Activated CD4-positive, alpha-beta T cell treated with anti-CD3 and anti-CD28 coated beads, Interleukin-2, amount 10 ng/mL, durations not matched to agents 24 days and 14 days (primary cell): Measurements from ENCODE around the gene TEX53. TPM values are rescaled to one million over a fixed set of nuclear protein-coding genes. Genes with fewer than 3 reads are reported as not detected.

Experiments used
- DNase-seq: peaks from one replicate; pipeline ENCODE4 v3.0.0; 2022
- H3K27ac Mint-ChIP-seq: one replicate; pipeline ENCODE4 v1.8.0; 2022; ENCODE audit warnings: mild to moderate bottlenecking, mixed read lengths
- H3K27me3 Mint-ChIP-seq: one replicate; pipeline ENCODE4 v1.8.0; 2022; ENCODE audit warnings: mixed read lengths
- H3K36me3 Mint-ChIP-seq: one replicate; pipeline ENCODE4 v1.8.0; 2022; ENCODE audit warnings: low read depth, mild to moderate bottlenecking, mixed read lengths
- H3K4me1 Mint-ChIP-seq: one replicate; pipeline ENCODE4 v1.8.0; 2021; ENCODE audit warnings: mixed read lengths
- H3K4me3 Mint-ChIP-seq: one replicate; pipeline ENCODE4 v1.8.0; 2022; ENCODE audit warnings: mild to moderate bottlenecking, moderate library complexity, mixed read lengths
- H3K9me3 Mint-ChIP-seq: one replicate; pipeline ENCODE4 v1.8.0; 2021; ENCODE audit warnings: mixed read lengths
- intact Hi-C: fragments of 100-400 bp; cut with micrococcal nuclease; formaldehyde crosslinking; loops from one replicate; pipeline ENCODE4 v1.15.1; 2023
- total RNA-seq: library from RNA; stranded (reverse); gene quantifications from 2 replicates; pipeline ENCODE4 v1.2.3, GENCODE V29; 2022

Gene TEX53
- total RNA-seq, 1 donor from 2014 or later, result not detected

- H3K4me3 Mint-ChIP-seq, result no peak overlapping the region
These were observed 14.6 kb downstream of the TEX53 start for GRCh38 chr9:114643001-114643400.

GRCh38 chr9:114641967-114642366 is 15.6 kb downstream of the TEX53 start:
- Mint-ChIP-seq H3K4me3 (no peak overlapping the region), H3K9me3 (no peaks in the 10 kb centered on the region), H3K27me3 (no peaks in the 10 kb centered on the region), H3K4me1 (peaks cover 2% of the 10 kb centered on the region), H3K36me3 (peaks cover 64% of the 10 kb centered on the region), H3K27ac (no peak overlapping the region)
- no peak for DNase-seq
- intact Hi-C loops, result no loop called here

More at GRCh38 chr9:114643001-114643400, 14.6 kb downstream of the TEX53 start:
- intact Hi-C loops, result no loop called here
- no peaks in the 10 kb centered on the region for H3K27me3 Mint-ChIP-seq
- peaks cover 67% of the 10 kb centered on the region for H3K36me3 Mint-ChIP-seq
- peaks cover 2% of the 10 kb centered on the region for H3K4me1 Mint-ChIP-seq
- H3K27ac Mint-ChIP-seq, result no peak overlapping the region
- no peaks in the 10 kb centered on the region for H3K9me3 Mint-ChIP-seq
- no peak for DNase-seq

- intact Hi-C loops, result no loop called here
- Mint-ChIP-seq H3K9me3 (no peaks in the 10 kb centered on the region), H3K27ac (no peak overlapping the region), H3K36me3 (peaks cover 50% of the 10 kb centered on the region), H3K4me3 (no peak overlapping the region), H3K4me1 (peaks cover 2% of the 10 kb centered on the region), H3K27me3 (no peaks in the 10 kb centered on the region)
- DNase-seq, result no peak
These were observed 19.2 kb downstream of the TEX53 start for GRCh38 chr9:114638404-114638803.

- Mint-ChIP-seq H3K4me1 (no peaks in the 10 kb centered on the region), H3K27ac (no peak overlapping the region), H3K36me3 (peaks cover 51% of the 10 kb centered on the region), H3K27me3 (no peaks in the 10 kb centered on the region), H3K9me3 (no peaks in the 10 kb centered on the region), H3K4me3 (no peak overlapping the region)
- DNase-seq, result no peak
- intact Hi-C loops, result no loop called here
These were observed 23.2 kb downstream of the TEX53 start for GRCh38 chr9:114634387-114634786.

GRCh38 chr9:114633438-114634089 is 24.0 kb downstream of the TEX53 start:
- Mint-ChIP-seq H3K36me3 (peaks cover 49% of the 10 kb centered on the region), H3K4me1 (no peaks in the 10 kb centered on the region), H3K27me3 (no peaks in the 10 kb centered on the region), H3K27ac (no peak overlapping the region), H3K9me3 (no peaks in the 10 kb centered on the region), H3K4me3 (no peak overlapping the region)
- no peak for DNase-seq
- intact Hi-C loops, result no loop called here

GRCh38 chr9:114631166-114631565 is 26.4 kb downstream of the TEX53 start:
- DNase-seq, result no peak
- peaks cover 50% of the 10 kb centered on the region for H3K36me3 Mint-ChIP-seq
- H3K27me3 Mint-ChIP-seq, result no peaks in the 10 kb centered on the region
- H3K9me3 Mint-ChIP-seq, result no peaks in the 10 kb centered on the region
- intact Hi-C loops, result no loop called here
- H3K4me1 Mint-ChIP-seq, result no peaks in the 10 kb centered on the region
- no peak overlapping the region for H3K4me3 Mint-ChIP-seq
- no peak overlapping the region for H3K27ac Mint-ChIP-seq

GRCh38 chr9:114629563-114630090 is 28.0 kb downstream of the TEX53 start:
- H3K9me3 Mint-ChIP-seq, result no peaks in the 10 kb centered on the region
- intact Hi-C loops, result no loop called here
- H3K27me3 Mint-ChIP-seq, result no peaks in the 10 kb centered on the region
- no peak overlapping the region for H3K4me3 Mint-ChIP-seq
- peaks cover 50% of the 10 kb centered on the region for H3K36me3 Mint-ChIP-seq
- DNase-seq, result no peak
- H3K27ac Mint-ChIP-seq, result no peak overlapping the region
- no peaks in the 10 kb centered on the region for H3K4me1 Mint-ChIP-seq

- Mint-ChIP-seq H3K9me3 (no peaks in the 10 kb centered on the region), H3K27ac (no peak overlapping the region), H3K27me3 (no peaks in the 10 kb centered on the region), H3K36me3 (peaks cover 52% of the 10 kb centered on the region), H3K4me3 (no peak overlapping the region), H3K4me1 (peaks cover 2% of the 10 kb centered on the region)
- intact Hi-C loops, result no loop called here
- no peak for DNase-seq
These were observed 30.1 kb downstream of the TEX53 start for GRCh38 chr9:114627553-114627952.

GRCh38 chr9:114626415-114627020 is 31.1 kb downstream of the TEX53 start:
- Mint-ChIP-seq H3K4me1 (peaks cover 7% of the 10 kb centered on the region), H3K27me3 (no peaks in the 10 kb centered on the region), H3K4me3 (no peak overlapping the region), H3K27ac (no peak overlapping the region), H3K9me3 (no peaks in the 10 kb centered on the region), H3K36me3 (peaks cover 59% of the 10 kb centered on the region)
- no peak for DNase-seq
- intact Hi-C loops, result no loop called here

- DNase-seq, result no peak
- intact Hi-C loops, result no loop called here
- Mint-ChIP-seq H3K4me3 (no peak overlapping the region), H3K9me3 (no peaks in the 10 kb centered on the region), H3K4me1 (peaks cover 12% of the 10 kb centered on the region), H3K27me3 (no peaks in the 10 kb centered on the region), H3K27ac (no peak overlapping the region), H3K36me3 (peaks cover 52% of the 10 kb centered on the region)
These were observed 32.9 kb downstream of the TEX53 start for GRCh38 chr9:114624677-114625076.

GRCh38 chr9:114621975-114622609 is 35.5 kb downstream of the TEX53 start:
- no peak overlapping the region for H3K4me3 Mint-ChIP-seq
- peaks cover 53% of the 10 kb centered on the region for H3K36me3 Mint-ChIP-seq
- no peak for DNase-seq
- H3K27me3 Mint-ChIP-seq, result no peaks in the 10 kb centered on the region
- intact Hi-C loops, result no loop called here
- peaks cover 23% of the 10 kb centered on the region for H3K4me1 Mint-ChIP-seq
- H3K9me3 Mint-ChIP-seq, result no peaks in the 10 kb centered on the region
- H3K27ac Mint-ChIP-seq, result peak overlapping the region; percentile 11

GRCh38 chr9:114621561-114621960 is 36.0 kb downstream of the TEX53 start:
- Mint-ChIP-seq H3K4me1 (peaks cover 29% of the 10 kb centered on the region), H3K36me3 (peaks cover 53% of the 10 kb centered on the region), H3K9me3 (no peaks in the 10 kb centered on the region), H3K4me3 (no peak overlapping the region), H3K27ac (peak overlapping the region; percentile 11), H3K27me3 (no peaks in the 10 kb centered on the region)
- intact Hi-C loops, result no loop called here
- no peak for DNase-seq

GRCh38 chr9:114619191-114619761 is 38.3 kb downstream of the TEX53 start:
- peaks cover 53% of the 10 kb centered on the region for H3K36me3 Mint-ChIP-seq
- intact Hi-C loops, result no loop called here
- DNase-seq, result no peak

More at GRCh38 chr9:114619191-114619761, 38.3 kb downstream of the TEX53 start:
- H3K27ac Mint-ChIP-seq, result peak overlapping the region; percentile 91
- peak overlapping the region; percentile 78 for H3K4me3 Mint-ChIP-seq
- no peaks in the 10 kb centered on the region for H3K9me3 Mint-ChIP-seq
- H3K4me1 Mint-ChIP-seq, result peaks cover 35% of the 10 kb centered on the region
- H3K27me3 Mint-ChIP-seq, result no peaks in the 10 kb centered on the region
